Measurements from ENCODE around the gene ATP5F1B. TPM values are rescaled to one million over a fixed set of nuclear protein-coding genes. Genes with fewer than 3 reads are reported as not detected.

ATP5F1B gene
- total and polyA plus RNA-seq, 2 donors (not counting 1 experiment from before 2014, with no cell fraction given), result 613 to 965 TPM

DNA sequence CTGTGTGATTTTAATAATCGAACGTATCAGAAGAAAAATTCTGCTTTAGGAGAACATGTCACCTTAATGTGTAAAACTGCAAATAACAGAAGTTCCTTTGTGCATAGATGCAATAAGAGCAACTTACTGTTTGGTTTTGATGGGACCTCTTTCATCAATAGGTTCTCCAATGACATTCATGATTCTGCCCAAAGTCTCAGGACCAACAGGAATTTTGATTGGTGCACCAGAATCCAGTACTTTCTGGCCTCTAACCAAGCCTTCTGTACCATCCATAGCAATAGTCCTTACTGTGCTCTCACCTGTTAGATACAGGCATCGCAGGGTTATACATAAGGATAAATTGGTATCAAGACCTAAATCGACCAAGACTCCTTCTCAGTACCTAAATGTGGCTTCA, 1.1 kb downstream of the ATP5F1B start:
- Histone ChIP-seq H3K4me1 (ENCODE audit: control insufficient read depth, extremely low read depth, insufficient read depth, low read length) (peaks cover 7% of the 10 kb centered on the region), H3K36me3 (ENCODE audit: control insufficient read depth, insufficient read depth, low read length) (peaks cover 6% of the 10 kb centered on the region), H3K27ac (ENCODE audit: insufficient read depth, low read length) (peak overlapping the region; percentile 88), H2AFZ (ENCODE audit: low read length) (no peak overlapping the region), H3K4me2 (ENCODE audit: extremely low read depth, insufficient read depth, low read length) (peak overlapping the region; percentile 99), H3K4me3 (replicated peaks in 1 of 4; ENCODE audit: control extremely low read depth in 1 of 4, insufficient read depth in 1 of 4, low read depth in 3 of 4, low read length in 4 of 4) (peak overlapping the region; percentile 80 to 99 (median 92)), H3K27me3 (ENCODE audit: control insufficient read depth, insufficient read depth, low read length) (no peaks in the 10 kb centered on the region), H3K79me2 (ENCODE audit: control insufficient read depth, insufficient read depth, low read length) (peaks cover 41% of the 10 kb centered on the region), H3K9me3 (ENCODE audit: control insufficient read depth, insufficient read depth, low read depth, low read length) (no peaks in the 10 kb centered on the region), H4K20me1 (ENCODE audit: control insufficient read depth, extremely low read depth, insufficient read depth, low read length) (peaks cover 5% of the 10 kb centered on the region), H3K9ac (ENCODE audit: insufficient read depth, low read length) (peak overlapping the region; percentile 84)
- TF ChIP-seq EZH2 (IDR thresholded peaks at IDR 0.05; ENCODE audit: low read length, missing control alignments), result no peak
- TF ChIP-seq, protein P1, sequence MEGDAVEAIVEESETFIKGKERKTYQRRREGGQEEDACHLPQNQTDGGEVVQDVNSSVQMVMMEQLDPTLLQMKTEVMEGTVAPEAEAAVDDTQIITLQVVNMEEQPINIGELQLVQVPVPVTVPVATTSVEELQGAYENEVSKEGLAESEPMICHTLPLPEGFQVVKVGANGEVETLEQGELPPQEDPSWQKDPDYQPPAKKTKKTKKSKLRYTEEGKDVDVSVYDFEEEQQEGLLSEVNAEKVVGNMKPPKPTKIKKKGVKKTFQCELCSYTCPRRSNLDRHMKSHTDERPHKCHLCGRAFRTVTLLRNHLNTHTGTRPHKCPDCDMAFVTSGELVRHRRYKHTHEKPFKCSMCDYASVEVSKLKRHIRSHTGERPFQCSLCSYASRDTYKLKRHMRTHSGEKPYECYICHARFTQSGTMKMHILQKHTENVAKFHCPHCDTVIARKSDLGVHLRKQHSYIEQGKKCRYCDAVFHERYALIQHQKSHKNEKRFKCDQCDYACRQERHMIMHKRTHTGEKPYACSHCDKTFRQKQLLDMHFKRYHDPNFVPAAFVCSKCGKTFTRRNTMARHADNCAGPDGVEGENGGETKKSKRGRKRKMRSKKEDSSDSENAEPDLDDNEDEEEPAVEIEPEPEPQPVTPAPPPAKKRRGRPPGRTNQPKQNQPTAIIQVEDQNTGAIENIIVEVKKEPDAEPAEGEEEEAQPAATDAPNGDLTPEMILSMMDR (conservative IDR thresholded peaks at IDR 0.05 in 1 of 2, IDR thresholded peaks at IDR 0.05 in 1 of 2; ENCODE audit: low read depth in 1 of 2, low read length in 2 of 2), result no peak
- DNase-seq (ENCODE audit: low read depth in 2 of 2), result peak in 1 of 2 donors; percentile 29

DNA sequence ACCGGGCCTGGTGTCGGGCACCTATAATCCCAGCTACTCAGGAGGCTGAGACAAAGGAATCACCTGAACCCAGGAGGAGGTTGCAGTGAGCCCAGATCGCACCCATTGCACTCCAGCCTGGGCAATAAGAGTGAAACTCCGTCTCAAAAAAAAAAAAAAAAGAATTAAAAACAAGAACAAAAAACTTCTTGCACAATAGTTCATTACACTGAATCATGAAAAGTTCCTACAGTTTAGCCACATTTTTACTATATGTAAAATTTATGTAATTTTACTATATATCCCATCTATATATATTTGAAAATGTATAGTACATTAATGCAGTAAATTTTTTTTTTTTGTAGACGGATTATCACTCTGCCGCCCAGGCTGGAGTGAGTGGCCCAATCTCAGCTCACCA, 4.6 kb downstream of the ATP5F1B start:
- H3K9ac ChIP-seq (ENCODE audit: insufficient read depth, low read length), result no peak overlapping the region
- peaks cover 41% of the 10 kb centered on the region for H3K79me2 ChIP-seq (ENCODE audit: control insufficient read depth, insufficient read depth, low read length)
- no peak for TF ChIP-seq EZH2 (IDR thresholded peaks at IDR 0.05; ENCODE audit: low read length, missing control alignments)
- TF ChIP-seq, protein P1 (conservative IDR thresholded peaks at IDR 0.05 in 1 of 2, IDR thresholded peaks at IDR 0.05 in 1 of 2; ENCODE audit: low read depth in 1 of 2, low read length in 2 of 2), result no peak
- no peak overlapping the region for H3K4me2 ChIP-seq (ENCODE audit: extremely low read depth, insufficient read depth, low read length)
- H3K27ac ChIP-seq (ENCODE audit: insufficient read depth, low read length), result no peak overlapping the region
- H3K9me3 ChIP-seq (ENCODE audit: control insufficient read depth, insufficient read depth, low read depth, low read length), result no peaks in the 10 kb centered on the region
- H2AFZ ChIP-seq (ENCODE audit: low read length), result no peak overlapping the region
- H3K4me3 ChIP-seq (replicated peaks in 1 of 4; ENCODE audit: control extremely low read depth in 1 of 4, insufficient read depth in 1 of 4, low read depth in 3 of 4, low read length in 4 of 4), result no peak overlapping the region
- no peaks in the 10 kb centered on the region for H3K27me3 ChIP-seq (ENCODE audit: control insufficient read depth, insufficient read depth, low read length)
- H4K20me1 ChIP-seq (ENCODE audit: control insufficient read depth, extremely low read depth, insufficient read depth, low read length), result peaks cover 5% of the 10 kb centered on the region
- H3K36me3 ChIP-seq (ENCODE audit: control insufficient read depth, insufficient read depth, low read length), result peaks cover 15% of the 10 kb centered on the region
- DNase-seq (ENCODE audit: low read depth in 2 of 2), result no peak
- H3K4me1 ChIP-seq (ENCODE audit: control insufficient read depth, extremely low read depth, insufficient read depth, low read length), result peaks cover 7% of the 10 kb centered on the region

DNA sequence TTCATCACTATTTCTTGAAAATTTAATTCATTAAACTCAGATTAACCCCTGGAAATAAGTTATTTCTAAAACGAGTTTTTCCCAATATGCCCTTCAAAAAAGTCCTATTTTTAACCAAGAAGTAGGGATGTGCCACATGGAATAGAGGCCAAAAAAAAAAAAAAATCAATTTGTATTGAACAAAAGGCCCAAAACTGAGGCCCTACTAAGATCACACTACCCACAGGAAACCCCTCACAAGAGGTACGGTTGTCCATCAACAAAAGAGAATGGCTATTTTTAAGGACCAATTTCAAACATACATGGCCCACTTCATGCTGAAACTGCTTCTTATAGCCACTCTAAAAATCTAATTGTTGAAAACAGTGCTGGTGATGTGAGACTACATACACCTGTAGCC, 8.2 kb downstream of the ATP5F1B start:
- Histone ChIP-seq H2AFZ (ENCODE audit: low read length) (no peak overlapping the region), H3K9ac (ENCODE audit: insufficient read depth, low read length) (no peak overlapping the region)

More for the DNA sequence above, 8.2 kb downstream of the ATP5F1B start:
- Histone ChIP-seq H4K20me1 (ENCODE audit: control insufficient read depth, extremely low read depth, insufficient read depth, low read length) (no peaks in the 10 kb centered on the region), H3K4me3 (replicated peaks in 1 of 4; ENCODE audit: control extremely low read depth in 1 of 4, insufficient read depth in 1 of 4, low read depth in 3 of 4, low read length in 4 of 4) (no peak overlapping the region), H3K4me2 (ENCODE audit: extremely low read depth, insufficient read depth, low read length) (no peak overlapping the region), H3K27me3 (ENCODE audit: control insufficient read depth, insufficient read depth, low read length) (no peaks in the 10 kb centered on the region), H3K9me3 (ENCODE audit: control insufficient read depth, insufficient read depth, low read depth, low read length) (no peaks in the 10 kb centered on the region), H3K79me2 (ENCODE audit: control insufficient read depth, insufficient read depth, low read length) (peaks cover 44% of the 10 kb centered on the region), H3K36me3 (ENCODE audit: control insufficient read depth, insufficient read depth, low read length) (peaks cover 14% of the 10 kb centered on the region), H3K4me1 (ENCODE audit: control insufficient read depth, extremely low read depth, insufficient read depth, low read length) (peaks cover 9% of the 10 kb centered on the region), H3K27ac (ENCODE audit: insufficient read depth, low read length) (no peak overlapping the region)
- TF ChIP-seq EZH2 (IDR thresholded peaks at IDR 0.05; ENCODE audit: low read length, missing control alignments), result no peak
- DNase-seq (ENCODE audit: low read depth in 2 of 2), result no peak
